HepG2 (cell line): Measurements from ENCODE around the gene PDPK1. TPM values are rescaled to one million over a fixed set of nuclear protein-coding genes. Genes with fewer than 3 reads are reported as not detected.
A peak's percentile ranks its signal among the peaks of the same experiment; 100 is the strongest.

Experiments used
- CC2D1A ChIP-seq: sonication (generic); formaldehyde crosslinking; IDR thresholded peaks from 2 replicates; pipeline ENCODE4 v1.8.1; 2023; ENCODE audit warnings: mild to moderate bottlenecking, missing genetic modification reagents
- KDM1A ChIP-seq: IDR thresholded peaks from 2 replicates; pipeline ENCODE4 v1.6.1; 2016; ENCODE audit warnings: missing compliant biosample characterization
- KDM4B ChIP-seq: sonication (generic); formaldehyde crosslinking; IDR thresholded peaks from 2 replicates; pipeline ENCODE4 v1.4.0; 2020; ENCODE audit warnings: missing genetic modification reagents
- NFKB2 ChIP-seq: sonication (generic); formaldehyde crosslinking; IDR thresholded peaks from 2 replicates; pipeline ENCODE4 v1.4.0; 2020; ENCODE audit warnings: missing genetic modification reagents, borderline replicate concordance
- TBX2 ChIP-seq: sonication (generic); formaldehyde crosslinking; IDR thresholded peaks from 2 replicates; pipeline ENCODE4 v1.5.0; 2020; ENCODE audit warnings: missing genetic modification reagents, mild to moderate bottlenecking, borderline replicate concordance
- ZBTB2 ChIP-seq: sonication (generic); formaldehyde crosslinking; IDR thresholded peaks from 2 replicates; pipeline ENCODE4 v1.8.0; 2022; ENCODE audit warnings: low read depth, missing genetic modification reagents
- ZBTB7A ChIP-seq: sonication (generic); formaldehyde crosslinking; IDR thresholded peaks from 2 replicates; pipeline ENCODE4 v1.8.0; 2022; ENCODE audit warnings: mild to moderate bottlenecking, missing genetic modification reagents
- ZMYM3 ChIP-seq: sonication (generic); formaldehyde crosslinking; IDR thresholded peaks from 2 replicates; pipeline ENCODE4 v1.5.1; 2020; ENCODE audit warnings: mild to moderate bottlenecking, missing genetic modification reagents
- ZNF558 ChIP-seq: sonication (generic); formaldehyde crosslinking; IDR thresholded peaks from 2 replicates; pipeline ENCODE4 v1.9.0; 2022; ENCODE audit warnings: mild to moderate bottlenecking, missing genetic modification reagents, borderline replicate concordance
- ZNF710 ChIP-seq: sonication (generic); formaldehyde crosslinking; IDR thresholded peaks from 2 replicates; pipeline ENCODE4 v1.5.0; 2020; ENCODE audit warnings: mild to moderate bottlenecking, missing genetic modification reagents, borderline replicate concordance
- polyA plus RNA-seq, 8 experiments: library from polyadenylated mRNA; depleted of rRNA in 3 of 8; stranded (reverse) in 7 of 8; unstranded in 1 of 8; fragments of >200 nt; fragmentation: Illumina TruSeq in 4 of 8; extraction: Trizol in 4 of 8; gene quantifications; 2 replicates each; pipeline versions ENCODE4 v1.2.1 to v1.2.3, GENCODE V29; 2011 to 2016; ENCODE audit warnings: low read depth in 4 of 8, missing spikeins in 1 of 8, mixed read lengths in 1 of 8; ENCODE audit not compliant: insufficient read depth in 1 of 8
- total RNA-seq, 5 experiments: library from RNA; depleted of rRNA; stranded (reverse); fragments of >200 nt; fragmentation: Illumina TruSeq; extraction: Trizol; gene quantifications; 2 replicates each; pipeline ENCODE4 v1.2.3, GENCODE V29; 2016; ENCODE audit warnings: low read depth in 1 of 5
- TF ChIP-seq, protein P1 (sequence below): sonication (generic); formaldehyde crosslinking; IDR thresholded peaks from 2 replicates; pipeline ENCODE4 v1.5.1; 2020; ENCODE audit warnings: mild to moderate bottlenecking, missing genetic modification reagents, borderline replicate concordance
- TF ChIP-seq, protein P2 (sequence below): sonication (generic); formaldehyde crosslinking; IDR thresholded peaks from 2 replicates; pipeline ENCODE4 v1.9.0; 2021; ENCODE audit warnings: missing genetic modification reagents, mild to moderate bottlenecking, borderline replicate concordance
- TF ChIP-seq, protein P3 (sequence below): sonication (generic); formaldehyde crosslinking; IDR thresholded peaks from 2 replicates; pipeline ENCODE4 v1.4.0; 2020; ENCODE audit warnings: missing genetic modification reagents
- TF ChIP-seq, protein P4 (sequence below): sonication (generic); formaldehyde crosslinking; IDR thresholded peaks from 2 replicates; pipeline ENCODE4 v1.4.0; 2020; ENCODE audit warnings: missing genetic modification reagents

The PDPK1 gene
- total and polyA plus RNA-seq, 2 of the 13 experiments (the other 11 are each of a cell fraction or from before 2014, with no cell fraction given), result 59.6 to 129 TPM

GRCh38 chr16:2513405-2514332, 24.2 kb upstream of the PDPK1 start, which contains the start of gene ATP6V0C (continued):
- TF ChIP-seq, protein P1, sequence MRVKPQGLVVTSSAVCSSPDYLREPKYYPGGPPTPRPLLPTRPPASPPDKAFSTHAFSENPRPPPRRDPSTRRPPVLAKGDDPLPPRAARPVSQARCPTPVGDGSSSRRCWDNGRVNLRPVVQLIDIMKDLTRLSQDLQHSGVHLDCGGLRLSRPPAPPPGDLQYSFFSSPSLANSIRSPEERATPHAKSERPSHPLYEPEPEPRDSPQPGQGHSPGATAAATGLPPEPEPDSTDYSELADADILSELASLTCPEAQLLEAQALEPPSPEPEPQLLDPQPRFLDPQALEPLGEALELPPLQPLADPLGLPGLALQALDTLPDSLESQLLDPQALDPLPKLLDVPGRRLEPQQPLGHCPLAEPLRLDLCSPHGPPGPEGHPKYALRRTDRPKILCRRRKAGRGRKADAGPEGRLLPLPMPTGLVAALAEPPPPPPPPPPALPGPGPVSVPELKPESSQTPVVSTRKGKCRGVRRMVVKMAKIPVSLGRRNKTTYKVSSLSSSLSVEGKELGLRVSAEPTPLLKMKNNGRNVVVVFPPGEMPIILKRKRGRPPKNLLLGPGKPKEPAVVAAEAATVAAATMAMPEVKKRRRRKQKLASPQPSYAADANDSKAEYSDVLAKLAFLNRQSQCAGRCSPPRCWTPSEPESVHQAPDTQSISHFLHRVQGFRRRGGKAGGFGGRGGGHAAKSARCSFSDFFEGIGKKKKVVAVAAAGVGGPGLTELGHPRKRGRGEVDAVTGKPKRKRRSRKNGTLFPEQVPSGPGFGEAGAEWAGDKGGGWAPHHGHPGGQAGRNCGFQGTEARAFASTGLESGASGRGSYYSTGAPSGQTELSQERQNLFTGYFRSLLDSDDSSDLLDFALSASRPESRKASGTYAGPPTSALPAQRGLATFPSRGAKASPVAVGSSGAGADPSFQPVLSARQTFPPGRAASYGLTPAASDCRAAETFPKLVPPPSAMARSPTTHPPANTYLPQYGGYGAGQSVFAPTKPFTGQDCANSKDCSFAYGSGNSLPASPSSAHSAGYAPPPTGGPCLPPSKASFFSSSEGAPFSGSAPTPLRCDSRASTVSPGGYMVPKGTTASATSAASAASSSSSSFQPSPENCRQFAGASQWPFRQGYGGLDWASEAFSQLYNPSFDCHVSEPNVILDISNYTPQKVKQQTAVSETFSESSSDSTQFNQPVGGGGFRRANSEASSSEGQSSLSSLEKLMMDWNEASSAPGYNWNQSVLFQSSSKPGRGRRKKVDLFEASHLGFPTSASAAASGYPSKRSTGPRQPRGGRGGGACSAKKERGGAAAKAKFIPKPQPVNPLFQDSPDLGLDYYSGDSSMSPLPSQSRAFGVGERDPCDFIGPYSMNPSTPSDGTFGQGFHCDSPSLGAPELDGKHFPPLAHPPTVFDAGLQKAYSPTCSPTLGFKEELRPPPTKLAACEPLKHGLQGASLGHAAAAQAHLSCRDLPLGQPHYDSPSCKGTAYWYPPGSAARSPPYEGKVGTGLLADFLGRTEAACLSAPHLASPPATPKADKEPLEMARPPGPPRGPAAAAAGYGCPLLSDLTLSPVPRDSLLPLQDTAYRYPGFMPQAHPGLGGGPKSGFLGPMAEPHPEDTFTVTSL (CRISPR knock-in tag), result no peak
- TF ChIP-seq, protein P2, sequence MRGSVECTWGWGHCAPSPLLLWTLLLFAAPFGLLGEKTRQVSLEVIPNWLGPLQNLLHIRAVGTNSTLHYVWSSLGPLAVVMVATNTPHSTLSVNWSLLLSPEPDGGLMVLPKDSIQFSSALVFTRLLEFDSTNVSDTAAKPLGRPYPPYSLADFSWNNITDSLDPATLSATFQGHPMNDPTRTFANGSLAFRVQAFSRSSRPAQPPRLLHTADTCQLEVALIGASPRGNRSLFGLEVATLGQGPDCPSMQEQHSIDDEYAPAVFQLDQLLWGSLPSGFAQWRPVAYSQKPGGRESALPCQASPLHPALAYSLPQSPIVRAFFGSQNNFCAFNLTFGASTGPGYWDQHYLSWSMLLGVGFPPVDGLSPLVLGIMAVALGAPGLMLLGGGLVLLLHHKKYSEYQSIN (CRISPR knock-in tag), result no peak
- TF ChIP-seq ZNF558 (CRISPR knock-in tag) (no peak; the same call in 1 of the 2 replicates), ZBTB7A (no peak), TBX2 (peak; percentile 45; the same call in 1 of the 2 replicates), CC2D1A (no peak), NFKB2 (CRISPR knock-in tag) (peak; percentile 47; the same call in 1 of the 2 replicates), ZMYM3 (no peak), ZNF710 (CRISPR knock-in tag) (no peak), ZBTB2 (CRISPR knock-in tag) (peak; percentile 99), KDM4B (CRISPR knock-in tag) (no peak), KDM1A (no peak)
- TF ChIP-seq, protein P3, sequence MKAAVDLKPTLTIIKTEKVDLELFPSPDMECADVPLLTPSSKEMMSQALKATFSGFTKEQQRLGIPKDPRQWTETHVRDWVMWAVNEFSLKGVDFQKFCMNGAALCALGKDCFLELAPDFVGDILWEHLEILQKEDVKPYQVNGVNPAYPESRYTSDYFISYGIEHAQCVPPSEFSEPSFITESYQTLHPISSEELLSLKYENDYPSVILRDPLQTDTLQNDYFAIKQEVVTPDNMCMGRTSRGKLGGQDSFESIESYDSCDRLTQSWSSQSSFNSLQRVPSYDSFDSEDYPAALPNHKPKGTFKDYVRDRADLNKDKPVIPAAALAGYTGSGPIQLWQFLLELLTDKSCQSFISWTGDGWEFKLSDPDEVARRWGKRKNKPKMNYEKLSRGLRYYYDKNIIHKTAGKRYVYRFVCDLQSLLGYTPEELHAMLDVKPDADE (CRISPR knock-in tag), result no peak
- TF ChIP-seq, protein P4, sequence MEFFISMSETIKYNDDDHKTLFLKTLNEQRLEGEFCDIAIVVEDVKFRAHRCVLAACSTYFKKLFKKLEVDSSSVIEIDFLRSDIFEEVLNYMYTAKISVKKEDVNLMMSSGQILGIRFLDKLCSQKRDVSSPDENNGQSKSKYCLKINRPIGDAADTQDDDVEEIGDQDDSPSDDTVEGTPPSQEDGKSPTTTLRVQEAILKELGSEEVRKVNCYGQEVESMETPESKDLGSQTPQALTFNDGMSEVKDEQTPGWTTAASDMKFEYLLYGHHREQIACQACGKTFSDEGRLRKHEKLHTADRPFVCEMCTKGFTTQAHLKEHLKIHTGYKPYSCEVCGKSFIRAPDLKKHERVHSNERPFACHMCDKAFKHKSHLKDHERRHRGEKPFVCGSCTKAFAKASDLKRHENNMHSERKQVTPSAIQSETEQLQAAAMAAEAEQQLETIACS (CRISPR knock-in tag), result peak; percentile 73
